Measurements from ENCODE around the gene KMT2E.
"Not testable (repeated sequence)": the region's sequence is repeated elsewhere in the genome, so short reads cannot be mapped to it uniquely, and the experiment has no call there.

Gene KMT2E

GRCh38 chr7:105032553-105033214 lies 18.7 kb downstream of the KMT2E start:
- no peak for DNase-seq

GRCh38 chr7:105035349-105035748 lies 21.3 kb downstream of the KMT2E start:
- no peak for DNase-seq

- no peak for DNase-seq
Measured at GRCh38 chr7:105036217-105037168, 22.5 kb downstream of the KMT2E start.

GRCh38 chr7:105037319-105037718 lies 23.3 kb downstream of the KMT2E start:
- no peak for DNase-seq

GRCh38 chr7:105044449-105045070 lies 30.6 kb downstream of the KMT2E start:
- no peak for DNase-seq

GRCh38 chr7:105046414-105046813 lies 32.4 kb downstream of the KMT2E start:
- DNase-seq, result no peak

GRCh38 chr7:105047932-105048331 lies 33.9 kb downstream of the KMT2E start:
- no peak for DNase-seq

- DNase-seq, result no peak
Measured at GRCh38 chr7:105050493-105050892, 36.5 kb downstream of the KMT2E start.

GRCh38 chr7:105050899-105051298 lies 36.9 kb downstream of the KMT2E start:
- not testable (repeated sequence) for DNase-seq

GRCh38 chr7:105055084-105055483 lies 41.1 kb downstream of the KMT2E start:
- DNase-seq, result no peak

GRCh38 chr7:105055621-105056020 lies 41.6 kb downstream of the KMT2E start:
- DNase-seq, result no peak

- no peak for DNase-seq
Measured at GRCh38 chr7:105057472-105057871, 43.5 kb downstream of the KMT2E start.

GRCh38 chr7:105060437-105060836 lies 46.4 kb downstream of the KMT2E start:
- DNase-seq, result no peak

GRCh38 chr7:105060923-105061322 lies 46.9 kb downstream of the KMT2E start:
- DNase-seq, result no peak

- DNase-seq, result no peak
Measured at GRCh38 chr7:105065104-105065503, 51.1 kb downstream of the KMT2E start.

- no peak for DNase-seq
Measured at GRCh38 chr7:105067691-105068090, 53.7 kb downstream of the KMT2E start.

- no peak for DNase-seq
Measured at GRCh38 chr7:105068886-105069285, 54.9 kb downstream of the KMT2E start.

- no peak for DNase-seq
Measured at GRCh38 chr7:105073143-105073542, 59.1 kb downstream of the KMT2E start.

GRCh38 chr7:105079348-105079747 lies 65.3 kb downstream of the KMT2E start:
- DNase-seq, result no peak

- DNase-seq, result no peak
Measured at GRCh38 chr7:105084581-105084980, 70.6 kb downstream of the KMT2E start.

GRCh38 chr7:105086850-105087249 lies 72.8 kb downstream of the KMT2E start:
- DNase-seq, result no peak

- DNase-seq, result no peak
Measured at GRCh38 chr7:105087981-105088380, 74.0 kb downstream of the KMT2E start.

GRCh38 chr7:105088456-105088855 lies 74.5 kb downstream of the KMT2E start:
- no peak for DNase-seq

GRCh38 chr7:105094966-105095365 lies 81.0 kb downstream of the KMT2E start:
- no peak for DNase-seq
